Hepatocyte (in vitro differentiated cells): Measurements from ENCODE around the gene OTOP2. TPM values are rescaled to one million over a fixed set of nuclear protein-coding genes. Genes with fewer than 3 reads are reported as not detected.

Source experiments
- DNase-seq: peaks from one replicate; pipeline ENCODE4 v3.0.0-alpha.2; 2016; ENCODE audit warnings: low spot score
- H2AFZ ChIP-seq: fragments of 200-600 bp; sonication (generic); 2 replicates; pipeline ENCODE4 v1.6.0; 2016; ENCODE audit warnings: antibody characterized with exemption, mild to moderate bottlenecking
- H3K27ac ChIP-seq: fragments of 200-600 bp; sonication (generic); 2 replicates; pipeline ENCODE4 v1.5.1; 2016; ENCODE audit warnings: mild to moderate bottlenecking
- H3K27me3 ChIP-seq: fragments of 200-600 bp; sonication (generic); 2 replicates; pipeline ENCODE4 v1.6.1; 2016
- H3K36me3 ChIP-seq: fragments of 200-600 bp; sonication (generic); replicated peaks from 2 replicates; pipeline ENCODE4 v1.5.1; 2016; ENCODE audit warnings: low read depth; ENCODE audit not compliant: insufficient read depth
- H3K4me1 ChIP-seq: fragments of 200-600 bp; sonication (generic); 2 replicates; pipeline ENCODE4 v1.5.1; 2016; ENCODE audit warnings: mild to moderate bottlenecking, moderate library complexity; ENCODE audit not compliant: insufficient read depth
- H3K4me2 ChIP-seq: fragments of 200-600 bp; sonication (generic); 2 replicates; pipeline ENCODE4 v1.6.0; 2016
- H3K4me3 ChIP-seq: fragments of 200-600 bp; sonication (generic); 2 replicates; pipeline ENCODE4 v1.5.1; 2016; ENCODE audit warnings: mild to moderate bottlenecking
- H3K79me2 ChIP-seq: fragments of 200-600 bp; sonication (generic); 2 replicates; pipeline ENCODE4 v1.6.0; 2017; ENCODE audit warnings: mild to moderate bottlenecking
- H3K9me2 ChIP-seq: fragments of 200-600 bp; sonication (generic); replicated peaks from 2 replicates; pipeline ENCODE4 v1.6.0; 2017; ENCODE audit warnings: mild to moderate bottlenecking; ENCODE audit not compliant: insufficient read depth
- H3K9me3 ChIP-seq: fragments of 200-600 bp; sonication (generic); 2 replicates; pipeline ENCODE4 v1.5.1; 2016; ENCODE audit warnings: low read depth, mild to moderate bottlenecking
- H4K20me1 ChIP-seq: fragments of 200-600 bp; sonication (generic); 2 replicates; pipeline ENCODE4 v1.6.0; 2016; ENCODE audit warnings: mild to moderate bottlenecking; ENCODE audit not compliant: insufficient read depth, poor library complexity, severe bottlenecking
- EZH2 ChIP-seq: fragments of 200-600 bp; sonication (generic); IDR thresholded peaks from 2 replicates; pipeline ENCODE4 v1.6.1; 2016; ENCODE audit warnings: antibody characterized with exemption, mild to moderate bottlenecking, borderline replicate concordance
- EZH2phosphoT487 ChIP-seq: fragments of 200-600 bp; sonication (generic); IDR thresholded peaks from one replicate; pipeline ENCODE4 v1.6.1; 2018; ENCODE audit warnings: antibody characterized with exemption, mild to moderate bottlenecking, low read depth, moderate library complexity; ENCODE audit not compliant: unreplicated experiment, severe bottlenecking
- WGBS: methylation state at CpG from one replicate; pipeline ENCODE4 v1.1.6; 2016; ENCODE audit warnings: low lambda C conversion rate; ENCODE audit errors: missing lambda C conversion rate; 5-methylcytosine and 5-hydroxymethylcytosine counted together
- polyA plus RNA-seq: library from polyadenylated mRNA; unstranded; fragments of >200 nt; fragmentation: Nextera tagmentation; extraction: Ambion mirVana; gene quantifications from 2 replicates; pipeline ENCODE4 v1.2.1, GENCODE V29; 2016
- total RNA-seq: library from RNA; depleted of rRNA; stranded (reverse); fragments of >200 nt; gene quantifications from 2 replicates; pipeline ENCODE4 v1.2.3, GENCODE V29; 2014
- TF ChIP-seq, protein P1 (sequence below): fragments of 200-600 bp; sonication (generic); IDR thresholded peaks from 2 replicates; pipeline ENCODE4 v1.5.1; 2016; ENCODE audit warnings: antibody characterized with exemption, mild to moderate bottlenecking; ENCODE audit not compliant: poor library complexity

The OTOP2 gene
- total and polyA plus RNA-seq, 2 experiments from 2014 or later = 0.19 to 1.1 TPM

DNA sequence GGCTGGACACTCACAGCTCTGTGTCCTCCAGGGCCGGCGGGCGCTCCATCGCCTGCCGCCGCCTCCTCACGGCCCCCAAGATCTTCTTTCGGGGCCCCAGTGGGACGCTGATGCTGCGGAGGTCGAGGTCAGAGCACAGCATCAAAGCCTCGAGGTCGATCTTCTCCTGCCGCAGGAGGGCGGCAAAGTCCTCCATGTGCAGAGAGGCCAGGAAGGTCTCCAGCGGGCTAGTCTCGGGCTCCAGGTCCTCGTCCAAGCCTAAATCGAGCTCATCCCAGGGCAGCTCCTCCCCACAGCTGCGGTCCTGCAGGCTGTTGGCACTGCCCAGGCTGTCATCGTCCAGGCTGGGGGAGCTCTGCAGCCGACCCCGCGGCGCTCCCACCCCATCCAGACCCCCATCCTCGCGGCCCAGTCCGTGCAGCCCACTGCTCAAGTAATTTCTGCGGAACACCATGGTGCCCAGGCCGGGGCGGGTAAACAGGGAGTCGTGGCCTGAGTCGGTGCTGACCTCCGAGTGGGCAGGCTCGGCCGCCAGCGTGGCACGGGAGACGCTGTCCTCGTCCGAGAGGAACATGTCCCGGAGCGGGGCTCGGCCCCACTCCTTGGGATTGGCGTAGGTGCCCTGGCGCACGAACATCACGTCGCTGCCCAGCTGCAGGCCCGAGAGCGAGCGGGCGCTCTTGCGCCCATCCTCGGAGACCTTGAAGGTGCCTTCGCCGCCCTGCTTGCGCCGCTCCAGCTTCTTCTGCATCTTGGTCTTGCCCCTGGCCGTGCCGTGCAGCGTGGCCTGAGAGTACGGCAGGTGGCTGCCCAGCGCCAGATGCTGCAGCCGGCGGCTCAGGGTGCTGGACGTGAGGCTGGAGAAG is 4.4 kb upstream of the OTOP2 start:
- no peak overlapping the region for H3K27ac ChIP-seq
- H3K9me2 ChIP-seq = no peaks in the 10 kb centered on the region
- H3K9me3 ChIP-seq = no peaks in the 10 kb centered on the region
- H4K20me1 ChIP-seq = no peaks in the 10 kb centered on the region
- no peak for TF ChIP-seq EZH2
- TF ChIP-seq EZH2phosphoT487 = no peak
- TF ChIP-seq, protein P1, sequence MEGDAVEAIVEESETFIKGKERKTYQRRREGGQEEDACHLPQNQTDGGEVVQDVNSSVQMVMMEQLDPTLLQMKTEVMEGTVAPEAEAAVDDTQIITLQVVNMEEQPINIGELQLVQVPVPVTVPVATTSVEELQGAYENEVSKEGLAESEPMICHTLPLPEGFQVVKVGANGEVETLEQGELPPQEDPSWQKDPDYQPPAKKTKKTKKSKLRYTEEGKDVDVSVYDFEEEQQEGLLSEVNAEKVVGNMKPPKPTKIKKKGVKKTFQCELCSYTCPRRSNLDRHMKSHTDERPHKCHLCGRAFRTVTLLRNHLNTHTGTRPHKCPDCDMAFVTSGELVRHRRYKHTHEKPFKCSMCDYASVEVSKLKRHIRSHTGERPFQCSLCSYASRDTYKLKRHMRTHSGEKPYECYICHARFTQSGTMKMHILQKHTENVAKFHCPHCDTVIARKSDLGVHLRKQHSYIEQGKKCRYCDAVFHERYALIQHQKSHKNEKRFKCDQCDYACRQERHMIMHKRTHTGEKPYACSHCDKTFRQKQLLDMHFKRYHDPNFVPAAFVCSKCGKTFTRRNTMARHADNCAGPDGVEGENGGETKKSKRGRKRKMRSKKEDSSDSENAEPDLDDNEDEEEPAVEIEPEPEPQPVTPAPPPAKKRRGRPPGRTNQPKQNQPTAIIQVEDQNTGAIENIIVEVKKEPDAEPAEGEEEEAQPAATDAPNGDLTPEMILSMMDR = peak; percentile 14
- 89% methylated on average over 62 of the region's 67 CpGs for WGBS
- no peak overlapping the region for H3K4me2 ChIP-seq
- peaks cover 20% of the 10 kb centered on the region for H3K4me1 ChIP-seq
- no peak overlapping the region for H2AFZ ChIP-seq
- H3K4me3 ChIP-seq = no peak overlapping the region
- peaks cover 23% of the 10 kb centered on the region for H3K27me3 ChIP-seq
- H3K79me2 ChIP-seq = no peaks in the 10 kb centered on the region
- H3K36me3 ChIP-seq = no peaks in the 10 kb centered on the region
- DNase-seq = no peak

DNA sequence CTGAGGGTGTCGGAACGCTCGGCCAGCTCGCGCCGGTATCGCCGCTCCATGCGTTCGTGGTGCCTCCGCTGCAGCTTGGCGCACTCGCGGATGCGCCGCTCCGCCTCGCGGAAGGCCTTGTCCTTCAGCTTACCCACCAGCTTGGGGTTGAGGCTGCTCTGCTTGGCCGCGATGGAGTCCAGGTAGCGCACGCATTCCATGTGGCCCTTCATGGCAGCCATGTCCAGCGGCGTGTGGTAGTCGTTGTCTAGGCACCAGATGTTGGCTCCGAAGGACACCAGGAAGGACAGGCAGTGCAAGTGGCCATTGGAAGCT is 3.8 kb upstream of the OTOP2 start:
- H4K20me1 ChIP-seq = no peaks in the 10 kb centered on the region
- H3K4me1 ChIP-seq = peaks cover 20% of the 10 kb centered on the region
- no peaks in the 10 kb centered on the region for H3K9me2 ChIP-seq
- H3K27me3 ChIP-seq = peaks cover 29% of the 10 kb centered on the region
- TF ChIP-seq EZH2phosphoT487 (no peak), EZH2 (no peak)
- TF ChIP-seq, protein P1 = no peak
- H3K79me2 ChIP-seq = no peaks in the 10 kb centered on the region
- DNase-seq = peak; percentile 3
- no peak overlapping the region for H3K27ac ChIP-seq
- no peak overlapping the region for H3K4me2 ChIP-seq
- WGBS = 99% methylated on average over 27 of the region's 27 CpGs
- H3K9me3 ChIP-seq = no peaks in the 10 kb centered on the region
- no peak overlapping the region for H2AFZ ChIP-seq
- H3K4me3 ChIP-seq = no peak overlapping the region
- no peaks in the 10 kb centered on the region for H3K36me3 ChIP-seq

DNA sequence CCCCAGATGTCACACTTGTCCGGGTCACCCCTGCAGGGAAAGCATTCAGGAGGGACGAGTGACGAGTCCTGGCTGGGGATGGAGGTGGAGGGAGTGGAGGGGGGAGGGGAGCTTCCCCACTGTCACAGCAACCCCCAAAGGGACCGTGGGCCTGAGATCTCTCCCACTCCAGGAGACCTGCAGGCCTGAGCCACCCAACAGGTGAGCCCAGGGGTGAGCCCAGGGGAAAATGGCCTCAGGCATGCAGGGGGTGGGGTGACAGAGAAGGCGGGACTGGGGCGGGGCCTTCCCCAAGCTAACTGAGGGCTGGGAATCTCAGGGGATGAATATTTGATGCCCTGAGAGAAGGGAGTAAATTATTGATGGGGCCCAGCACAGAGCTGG is 3.4 kb upstream of the OTOP2 start:
- 79% methylated on average over 3 of the region's 6 CpGs for WGBS
- H3K9me3 ChIP-seq = no peaks in the 10 kb centered on the region
- H3K4me2 ChIP-seq = no peak overlapping the region
- no peaks in the 10 kb centered on the region for H3K79me2 ChIP-seq
- no peaks in the 10 kb centered on the region for H3K9me2 ChIP-seq
- no peak overlapping the region for H3K27ac ChIP-seq
- DNase-seq = peak; percentile 14
- TF ChIP-seq, protein P1 = no peak
- TF ChIP-seq EZH2phosphoT487 = no peak
- no peak for TF ChIP-seq EZH2
- H2AFZ ChIP-seq = no peak overlapping the region
- H3K4me1 ChIP-seq = peaks cover 20% of the 10 kb centered on the region
- H3K36me3 ChIP-seq = no peaks in the 10 kb centered on the region
- H3K27me3 ChIP-seq = peaks cover 33% of the 10 kb centered on the region
- no peak overlapping the region for H3K4me3 ChIP-seq
- H4K20me1 ChIP-seq = no peaks in the 10 kb centered on the region
